ENCODE measurements around the gene DNAH5.

DNAH5 gene

GRCh38 chr5:13909271-13909670 lies 35.2 kb downstream of the DNAH5 start:
- Histone ChIP-seq H2AFZ (no peak overlapping the region), H3K4me3 (ENCODE audit: low read depth, low read length) (no peak overlapping the region), H3K36me3 (ENCODE audit: control insufficient read depth, insufficient read depth, low read length) (no peaks in the 10 kb centered on the region), H3K27ac (no peak overlapping the region), H3K4me2 (ENCODE audit: low read length) (no peak overlapping the region), H3K9ac (no peak overlapping the region), H3K9me3 (ENCODE audit: control insufficient read depth, low read length) (peaks cover 4% of the 10 kb centered on the region), H3K4me1 (no peaks in the 10 kb centered on the region), H3K79me2 (no peaks in the 10 kb centered on the region), H3K27me3 (ENCODE audit: control insufficient read depth, insufficient read depth, low read length) (no peaks in the 10 kb centered on the region)
- TF ChIP-seq CTCF (IDR thresholded peaks at IDR 0.05): no peak

- no peak for TF ChIP-seq CTCF (IDR thresholded peaks at IDR 0.05)
- H3K27ac ChIP-seq: no peak overlapping the region
- no peaks in the 10 kb centered on the region for H3K36me3 ChIP-seq (ENCODE audit: control insufficient read depth, insufficient read depth, low read length)
- H3K9me3 ChIP-seq (ENCODE audit: control insufficient read depth, low read length): no peaks in the 10 kb centered on the region
- no peak overlapping the region for H3K4me3 ChIP-seq (ENCODE audit: low read depth, low read length)
- no peak overlapping the region for H2AFZ ChIP-seq
- no peaks in the 10 kb centered on the region for H3K79me2 ChIP-seq
- no peak overlapping the region for H3K9ac ChIP-seq
- no peaks in the 10 kb centered on the region for H3K4me1 ChIP-seq
- H3K4me2 ChIP-seq (ENCODE audit: low read length): no peak overlapping the region
- no peaks in the 10 kb centered on the region for H3K27me3 ChIP-seq (ENCODE audit: control insufficient read depth, insufficient read depth, low read length)
Observed at GRCh38 chr5:13898569-13898968, 45.9 kb downstream of the DNAH5 start.

- no peak overlapping the region for H2AFZ ChIP-seq
- H3K9ac ChIP-seq: no peak overlapping the region
- no peaks in the 10 kb centered on the region for H3K4me1 ChIP-seq
- TF ChIP-seq CTCF (IDR thresholded peaks at IDR 0.05): no peak
- no peaks in the 10 kb centered on the region for H3K36me3 ChIP-seq (ENCODE audit: control insufficient read depth, insufficient read depth, low read length)
- no peaks in the 10 kb centered on the region for H3K79me2 ChIP-seq
- H3K9me3 ChIP-seq (ENCODE audit: control insufficient read depth, low read length): no peaks in the 10 kb centered on the region
- no peak overlapping the region for H3K27ac ChIP-seq
- H3K27me3 ChIP-seq (ENCODE audit: control insufficient read depth, insufficient read depth, low read length): no peaks in the 10 kb centered on the region
- H3K4me2 ChIP-seq (ENCODE audit: low read length): no peak overlapping the region
- no peak overlapping the region for H3K4me3 ChIP-seq (ENCODE audit: low read depth, low read length)
Observed at GRCh38 chr5:13878357-13878756, 66.1 kb downstream of the DNAH5 start.

- Histone ChIP-seq H3K36me3 (ENCODE audit: control insufficient read depth, insufficient read depth, low read length) (no peaks in the 10 kb centered on the region), H3K4me1 (no peaks in the 10 kb centered on the region), H3K79me2 (no peaks in the 10 kb centered on the region), H3K4me2 (ENCODE audit: low read length) (no peak overlapping the region), H3K27me3 (ENCODE audit: control insufficient read depth, insufficient read depth, low read length) (no peaks in the 10 kb centered on the region), H3K4me3 (ENCODE audit: low read depth, low read length) (no peak overlapping the region), H3K27ac (no peak overlapping the region), H3K9ac (no peak overlapping the region), H2AFZ (no peak overlapping the region), H3K9me3 (ENCODE audit: control insufficient read depth, low read length) (no peaks in the 10 kb centered on the region)
- TF ChIP-seq CTCF (IDR thresholded peaks at IDR 0.05): no peak
Observed at GRCh38 chr5:13866792-13867191, 77.7 kb downstream of the DNAH5 start.

- no peak overlapping the region for H3K9ac ChIP-seq
- H3K36me3 ChIP-seq (ENCODE audit: control insufficient read depth, insufficient read depth, low read length): no peaks in the 10 kb centered on the region
- no peaks in the 10 kb centered on the region for H3K9me3 ChIP-seq (ENCODE audit: control insufficient read depth, low read length)
- no peaks in the 10 kb centered on the region for H3K4me1 ChIP-seq
- no peak overlapping the region for H3K4me3 ChIP-seq (ENCODE audit: low read depth, low read length)
- H2AFZ ChIP-seq: no peak overlapping the region
- no peaks in the 10 kb centered on the region for H3K27me3 ChIP-seq (ENCODE audit: control insufficient read depth, insufficient read depth, low read length)
- no peak for TF ChIP-seq CTCF (IDR thresholded peaks at IDR 0.05)
- no peak overlapping the region for H3K4me2 ChIP-seq (ENCODE audit: low read length)
- H3K27ac ChIP-seq: no peak overlapping the region
- no peaks in the 10 kb centered on the region for H3K79me2 ChIP-seq
Observed at GRCh38 chr5:13865312-13865711, 79.2 kb downstream of the DNAH5 start.
